Neural progenitor cell (in vitro differentiated cells): Measurements from ENCODE around the gene EDAR. TPM values are rescaled to one million over a fixed set of nuclear protein-coding genes. Genes with fewer than 3 reads are reported as not detected.

ENCODE experiments used
- DNase-seq: peaks from one replicate; pipeline ENCODE4 v3.0.0-alpha.2; 2016; ENCODE audit warnings: low spot score
- H2AFZ ChIP-seq: fragments of 200-600 bp; sonication (generic); replicated peaks from 2 replicates; pipeline ENCODE4 v1.6.1; 2016; ENCODE audit warnings: antibody characterized with exemption
- H3F3A ChIP-seq: fragments of 200-600 bp; sonication (generic); 2 replicates; pipeline ENCODE4 v1.6.1; 2016; ENCODE audit warnings: antibody characterized with exemption, low read depth
- H3K27ac ChIP-seq: fragments of 200-600 bp; sonication (generic); 2 replicates; pipeline ENCODE4 v1.5.1; 2016; ENCODE audit warnings: mild to moderate bottlenecking
- H3K27me3 ChIP-seq: fragments of 200-600 bp; sonication (generic); 2 replicates; pipeline ENCODE4 v1.6.1; 2016; ENCODE audit warnings: mild to moderate bottlenecking, moderate library complexity
- H3K36me3 ChIP-seq: fragments of 200-600 bp; sonication (generic); 2 replicates; pipeline ENCODE4 v1.5.1; 2016
- H3K4me1 ChIP-seq: fragments of 200-600 bp; sonication (generic); 2 replicates; pipeline ENCODE4 v1.6.1; 2016; ENCODE audit warnings: mixed run types
- H3K4me2 ChIP-seq: fragments of 200-600 bp; sonication (generic); 2 replicates; pipeline ENCODE4 v1.6.1; 2016
- H3K4me3 ChIP-seq: fragments of 200-600 bp; sonication (generic); 2 replicates; pipeline ENCODE4 v1.5.1; 2016
- H3K79me2 ChIP-seq: fragments of 200-600 bp; sonication (generic); 2 replicates; pipeline ENCODE4 v1.6.1; 2016; ENCODE audit warnings: low read depth
- H3K9ac ChIP-seq: fragments of 200-600 bp; sonication (generic); 2 replicates; pipeline ENCODE4 v1.6.1; 2016
- H3K9me3 ChIP-seq: fragments of 200-600 bp; sonication (generic); 2 replicates; pipeline ENCODE4 v1.5.1; 2016; ENCODE audit warnings: low read depth
- H4K20me1 ChIP-seq: fragments of 200-600 bp; sonication (generic); 2 replicates; pipeline ENCODE4 v1.6.1; 2016; ENCODE audit warnings: low read depth
- H3K27ac Mint-ChIP-seq: 3 replicates; pipeline ENCODE4 v1.8.0; 2021; ENCODE audit warnings: mixed read lengths
- H3K27me3 Mint-ChIP-seq: 2 replicates; pipeline ENCODE4 v1.8.0; 2022; ENCODE audit warnings: low read depth, mild to moderate bottlenecking, inconsistent platforms, moderate library complexity, mixed read lengths; ENCODE audit not compliant: insufficient read depth
- H3K36me3 Mint-ChIP-seq: 3 replicates; pipeline ENCODE4 v1.8.0; 2021; ENCODE audit warnings: mixed read lengths
- H3K4me1 Mint-ChIP-seq: 3 replicates; pipeline ENCODE4 v1.8.0; 2021; ENCODE audit warnings: mixed read lengths
- H3K4me3 Mint-ChIP-seq: 3 replicates; pipeline ENCODE4 v1.8.0; 2021; ENCODE audit warnings: mild to moderate bottlenecking, moderate library complexity, mixed read lengths
- H3K9me3 Mint-ChIP-seq: 3 replicates; pipeline ENCODE4 v1.8.0; 2020; ENCODE audit warnings: mixed read lengths
- EZH2 ChIP-seq: fragments of 200-600 bp; sonication (generic); IDR thresholded peaks from 2 replicates; pipeline ENCODE4 v1.6.1; 2017; ENCODE audit warnings: antibody characterized with exemption, mild to moderate bottlenecking, moderate library complexity
- EZH2phosphoT487 ChIP-seq: fragments of 200-600 bp; sonication (generic); IDR thresholded peaks from 2 replicates; pipeline ENCODE4 v1.6.1; 2017; ENCODE audit warnings: antibody characterized with exemption
- total RNA-seq: library from RNA; depleted of rRNA; stranded (reverse); fragments of >200 nt; gene quantifications from 2 replicates; pipeline ENCODE4 v1.2.3, GENCODE V29; 2015; ENCODE audit warnings: low replicate concordance
- TF ChIP-seq, protein P1 (sequence below): fragments of 200-600 bp; sonication (generic); IDR thresholded peaks from 2 replicates; pipeline ENCODE4 v1.5.1; 2017; ENCODE audit warnings: antibody characterized with exemption, mild to moderate bottlenecking

The EDAR gene
- total RNA-seq, 1 donor from 2014 or later, result not detected

DNA sequence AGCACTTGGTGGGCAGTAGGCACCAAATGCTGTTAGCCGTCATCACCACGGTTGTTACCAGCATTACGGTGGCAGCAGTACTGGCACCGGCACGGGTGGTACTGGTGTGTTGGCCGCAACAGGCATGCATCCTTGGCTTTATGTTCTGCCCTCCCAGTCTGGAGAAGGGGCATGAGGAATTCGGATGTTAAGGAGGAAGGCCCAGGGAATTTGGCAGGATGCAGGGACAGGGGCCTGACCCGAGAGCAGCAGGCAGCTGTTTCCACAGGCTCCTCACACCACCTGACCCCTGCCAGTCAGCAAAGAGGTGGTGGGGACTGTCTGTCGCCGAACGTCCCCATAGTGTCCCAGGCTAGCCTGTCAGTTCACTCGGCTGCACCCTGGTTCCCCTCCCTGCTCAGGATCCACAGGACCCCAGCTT, 79.0 kb downstream of the EDAR start:
- Histone ChIP-seq H3K27me3 (no peaks in the 10 kb centered on the region), H2AFZ (no peak overlapping the region), H3K4me1 (no peaks in the 10 kb centered on the region), H3K79me2 (no peaks in the 10 kb centered on the region), H3K4me2 (no peak overlapping the region), H3K36me3 (no peaks in the 10 kb centered on the region), H3K4me3 (no peak overlapping the region), H4K20me1 (no peaks in the 10 kb centered on the region), H3K9me3 (no peaks in the 10 kb centered on the region), H3K9ac (no peak overlapping the region), H3K27ac (no peak overlapping the region), H3F3A (no peaks in the 10 kb centered on the region)
- TF ChIP-seq, protein P1, sequence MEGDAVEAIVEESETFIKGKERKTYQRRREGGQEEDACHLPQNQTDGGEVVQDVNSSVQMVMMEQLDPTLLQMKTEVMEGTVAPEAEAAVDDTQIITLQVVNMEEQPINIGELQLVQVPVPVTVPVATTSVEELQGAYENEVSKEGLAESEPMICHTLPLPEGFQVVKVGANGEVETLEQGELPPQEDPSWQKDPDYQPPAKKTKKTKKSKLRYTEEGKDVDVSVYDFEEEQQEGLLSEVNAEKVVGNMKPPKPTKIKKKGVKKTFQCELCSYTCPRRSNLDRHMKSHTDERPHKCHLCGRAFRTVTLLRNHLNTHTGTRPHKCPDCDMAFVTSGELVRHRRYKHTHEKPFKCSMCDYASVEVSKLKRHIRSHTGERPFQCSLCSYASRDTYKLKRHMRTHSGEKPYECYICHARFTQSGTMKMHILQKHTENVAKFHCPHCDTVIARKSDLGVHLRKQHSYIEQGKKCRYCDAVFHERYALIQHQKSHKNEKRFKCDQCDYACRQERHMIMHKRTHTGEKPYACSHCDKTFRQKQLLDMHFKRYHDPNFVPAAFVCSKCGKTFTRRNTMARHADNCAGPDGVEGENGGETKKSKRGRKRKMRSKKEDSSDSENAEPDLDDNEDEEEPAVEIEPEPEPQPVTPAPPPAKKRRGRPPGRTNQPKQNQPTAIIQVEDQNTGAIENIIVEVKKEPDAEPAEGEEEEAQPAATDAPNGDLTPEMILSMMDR, result no peak
- TF ChIP-seq EZH2phosphoT487 (no peak), EZH2 (no peak)
- H3K9me3 Mint-ChIP-seq, result peaks cover 4% of the 10 kb centered on the region
- no peak overlapping the region for H3K27ac Mint-ChIP-seq
- H3K27me3 Mint-ChIP-seq, result no peaks in the 10 kb centered on the region
- H3K36me3 Mint-ChIP-seq, result peaks cover 4% of the 10 kb centered on the region
- H3K4me1 Mint-ChIP-seq, result peaks cover 27% of the 10 kb centered on the region
- DNase-seq, result no peak
- no peak overlapping the region for H3K4me3 Mint-ChIP-seq

DNA sequence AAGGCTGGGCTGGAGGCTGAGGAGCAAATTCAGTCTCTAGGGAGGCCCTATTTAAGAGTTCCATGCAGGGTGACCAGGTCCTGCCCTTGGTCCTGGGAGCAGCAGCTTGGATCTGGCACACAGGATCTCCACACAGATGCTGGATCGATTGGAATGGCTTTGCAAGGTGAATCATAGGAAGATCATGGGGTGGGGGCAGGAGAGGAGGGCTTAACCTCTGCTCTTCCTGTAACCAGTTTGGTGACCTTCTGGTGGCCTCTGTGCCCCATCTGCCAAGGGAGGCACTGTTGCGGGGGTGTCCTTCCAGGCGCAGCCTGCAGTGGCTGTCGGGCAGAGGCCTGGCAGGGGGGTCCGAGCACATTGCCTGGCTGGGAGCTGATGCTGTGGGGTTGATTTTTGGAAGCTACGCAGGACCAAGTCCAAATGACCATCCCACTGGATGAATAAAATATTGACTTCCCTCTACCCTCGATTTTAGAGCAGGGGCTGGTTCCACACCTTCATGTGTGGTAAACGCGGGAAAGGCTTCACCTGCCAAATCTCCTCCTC, 79.7 kb downstream of the EDAR start:
- H2AFZ ChIP-seq, result no peak overlapping the region
- H3K27me3 ChIP-seq, result no peaks in the 10 kb centered on the region
- no peak for DNase-seq
- H3K9ac ChIP-seq, result no peak overlapping the region
- H3K36me3 ChIP-seq, result no peaks in the 10 kb centered on the region
- H3K4me3 Mint-ChIP-seq, result no peak overlapping the region
- H3K4me1 Mint-ChIP-seq, result peaks cover 30% of the 10 kb centered on the region
- peaks cover 4% of the 10 kb centered on the region for H3K36me3 Mint-ChIP-seq
- no peaks in the 10 kb centered on the region for H3K27me3 Mint-ChIP-seq
- H4K20me1 ChIP-seq, result no peaks in the 10 kb centered on the region
- peaks cover 4% of the 10 kb centered on the region for H3K9me3 Mint-ChIP-seq
- H3K4me1 ChIP-seq, result no peaks in the 10 kb centered on the region
- no peaks in the 10 kb centered on the region for H3F3A ChIP-seq
- peak overlapping the region; percentile 70 for H3K27ac Mint-ChIP-seq
- H3K79me2 ChIP-seq, result no peaks in the 10 kb centered on the region
- no peak overlapping the region for H3K27ac ChIP-seq
- H3K4me3 ChIP-seq, result no peak overlapping the region
- H3K4me2 ChIP-seq, result no peak overlapping the region
- no peaks in the 10 kb centered on the region for H3K9me3 ChIP-seq
- TF ChIP-seq EZH2 (no peak), EZH2phosphoT487 (no peak)
- TF ChIP-seq, protein P1, result no peak

DNA sequence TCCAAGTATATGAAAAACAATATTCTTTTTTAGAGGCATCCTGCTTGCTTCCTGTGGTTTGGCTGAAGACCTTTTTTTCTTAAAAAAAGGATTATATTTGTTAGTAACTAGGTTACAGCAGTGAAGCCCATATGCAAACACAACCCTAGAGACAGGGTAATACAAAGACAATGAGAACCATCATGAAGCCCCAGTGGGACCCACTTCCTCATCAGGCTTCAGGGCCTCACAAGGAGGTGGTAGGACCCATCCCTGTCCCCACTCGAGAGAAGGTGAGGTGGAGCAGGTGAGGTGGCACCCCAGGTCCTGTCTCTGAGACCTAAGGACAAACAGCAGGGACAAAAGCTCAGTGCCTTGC, 80.3 kb downstream of the EDAR start:
- Histone ChIP-seq H4K20me1 (no peaks in the 10 kb centered on the region), H3K79me2 (no peaks in the 10 kb centered on the region), H2AFZ (no peak overlapping the region), H3K27me3 (no peaks in the 10 kb centered on the region), H3K9ac (no peak overlapping the region), H3K4me2 (no peak overlapping the region), H3K36me3 (no peaks in the 10 kb centered on the region), H3K9me3 (no peaks in the 10 kb centered on the region), H3K4me1 (no peaks in the 10 kb centered on the region), H3F3A (no peaks in the 10 kb centered on the region), H3K27ac (no peak overlapping the region), H3K4me3 (no peak overlapping the region)
- no peak overlapping the region for H3K27ac Mint-ChIP-seq
- DNase-seq, result no peak
- no peak for TF ChIP-seq EZH2phosphoT487
- TF ChIP-seq, protein P1, result no peak
- no peak for TF ChIP-seq EZH2
- H3K9me3 Mint-ChIP-seq, result peaks cover 4% of the 10 kb centered on the region
- no peak overlapping the region for H3K4me3 Mint-ChIP-seq
- H3K27me3 Mint-ChIP-seq, result no peaks in the 10 kb centered on the region
- H3K4me1 Mint-ChIP-seq, result peaks cover 30% of the 10 kb centered on the region
- H3K36me3 Mint-ChIP-seq, result peaks cover 4% of the 10 kb centered on the region
